Fibroblast of villous mesenchyme (primary cell): Measurements from ENCODE around the gene MS4A6A. TPM values are rescaled to one million over a fixed set of nuclear protein-coding genes. Genes with fewer than 3 reads are reported as not detected.
"Not testable (repeated sequence)": the region's sequence is repeated elsewhere in the genome, so short reads cannot be mapped to it uniquely, and the experiment has no call there.

Experiments
- DNase-seq: peaks from one replicate; pipeline ENCODE4 v3.0.0-alpha.2; 2010; ENCODE audit warnings: low read depth
- H3K4me3 ChIP-seq: 2 replicates; pipeline ENCODE4 v1.5.1; 2011; ENCODE audit warnings: low read depth, mild to moderate bottlenecking, low read length
- total RNA-seq: library from RNA; depleted of rRNA; stranded (reverse); fragments of >200 nt; gene quantifications from 2 replicates; pipeline ENCODE4 v1.2.3, GENCODE V29; 2012
- TF ChIP-seq, protein P1 (sequence below): IDR thresholded peaks from 2 replicates; pipeline ENCODE4 v1.5.1; 2012; ENCODE audit warnings: low read depth, mild to moderate bottlenecking, low read length; ENCODE audit not compliant: insufficient read depth

The MS4A6A gene
- total RNA-seq, 1 donor = not detected

DNA sequence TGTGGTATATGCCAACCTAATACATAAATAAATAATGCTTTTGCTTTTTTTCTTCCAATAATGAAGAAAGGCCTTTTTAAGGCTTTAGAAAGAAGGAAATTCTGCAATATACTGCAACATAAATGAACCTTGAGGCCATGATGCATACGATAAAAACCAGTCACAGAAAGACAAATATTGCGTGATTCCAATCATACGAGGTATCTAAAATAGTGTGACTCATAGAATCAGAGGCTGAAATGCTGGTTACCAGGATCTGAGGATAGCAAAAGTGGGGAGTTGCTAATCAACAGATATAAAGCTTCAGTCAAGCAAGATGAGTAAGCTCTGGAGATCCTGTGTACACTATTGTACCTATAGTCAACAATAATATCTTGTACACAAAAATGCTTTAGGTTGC is 24.2 kb downstream of the MS4A6A start:
- DNase-seq = no peak
- TF ChIP-seq, protein P1, sequence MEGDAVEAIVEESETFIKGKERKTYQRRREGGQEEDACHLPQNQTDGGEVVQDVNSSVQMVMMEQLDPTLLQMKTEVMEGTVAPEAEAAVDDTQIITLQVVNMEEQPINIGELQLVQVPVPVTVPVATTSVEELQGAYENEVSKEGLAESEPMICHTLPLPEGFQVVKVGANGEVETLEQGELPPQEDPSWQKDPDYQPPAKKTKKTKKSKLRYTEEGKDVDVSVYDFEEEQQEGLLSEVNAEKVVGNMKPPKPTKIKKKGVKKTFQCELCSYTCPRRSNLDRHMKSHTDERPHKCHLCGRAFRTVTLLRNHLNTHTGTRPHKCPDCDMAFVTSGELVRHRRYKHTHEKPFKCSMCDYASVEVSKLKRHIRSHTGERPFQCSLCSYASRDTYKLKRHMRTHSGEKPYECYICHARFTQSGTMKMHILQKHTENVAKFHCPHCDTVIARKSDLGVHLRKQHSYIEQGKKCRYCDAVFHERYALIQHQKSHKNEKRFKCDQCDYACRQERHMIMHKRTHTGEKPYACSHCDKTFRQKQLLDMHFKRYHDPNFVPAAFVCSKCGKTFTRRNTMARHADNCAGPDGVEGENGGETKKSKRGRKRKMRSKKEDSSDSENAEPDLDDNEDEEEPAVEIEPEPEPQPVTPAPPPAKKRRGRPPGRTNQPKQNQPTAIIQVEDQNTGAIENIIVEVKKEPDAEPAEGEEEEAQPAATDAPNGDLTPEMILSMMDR = no peak
- no peak overlapping the region for H3K4me3 ChIP-seq

DNA sequence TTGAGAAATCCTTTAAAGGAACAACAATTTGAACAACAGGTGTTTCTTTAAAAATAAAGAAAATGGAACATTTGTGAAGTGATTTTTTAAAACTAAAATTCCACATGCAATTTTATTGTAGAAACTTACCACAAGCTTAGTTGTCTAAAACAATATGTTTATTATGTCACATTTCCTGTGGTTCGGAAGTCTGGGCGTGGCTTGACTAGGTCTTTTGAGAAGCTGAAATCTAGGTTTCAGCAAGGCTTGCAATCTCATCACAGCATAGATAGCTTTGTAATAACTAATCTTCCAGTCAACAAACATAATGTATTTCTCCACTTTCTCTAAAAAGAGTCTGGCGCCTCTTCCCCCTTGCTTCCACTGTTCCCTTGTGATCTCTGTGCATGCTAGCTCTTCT is 27.0 kb downstream of the MS4A6A start:
- H3K4me3 ChIP-seq = no peak overlapping the region
- DNase-seq = no peak
- TF ChIP-seq, protein P1 = no peak

DNA sequence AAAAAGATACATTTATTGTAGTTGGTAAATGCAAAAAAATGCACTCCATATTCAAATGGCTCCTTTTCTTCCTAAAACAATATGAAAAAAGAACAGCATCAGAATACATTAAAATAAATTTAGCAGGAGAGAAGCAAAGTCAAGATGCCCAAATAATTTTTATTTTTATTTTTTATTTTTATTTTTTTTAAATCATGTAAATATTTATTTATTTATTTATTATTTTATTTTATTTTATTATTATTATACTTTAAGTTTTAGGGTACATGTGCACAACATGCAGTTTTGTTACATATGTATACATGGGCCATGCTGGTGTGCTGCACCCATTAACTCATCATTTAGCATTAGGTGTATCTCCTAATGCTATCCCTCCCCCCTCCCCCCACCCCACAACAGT is 30.2 kb downstream of the MS4A6A start:
- H3K4me3 ChIP-seq, DNase-seq: not testable (repeated sequence)

DNA sequence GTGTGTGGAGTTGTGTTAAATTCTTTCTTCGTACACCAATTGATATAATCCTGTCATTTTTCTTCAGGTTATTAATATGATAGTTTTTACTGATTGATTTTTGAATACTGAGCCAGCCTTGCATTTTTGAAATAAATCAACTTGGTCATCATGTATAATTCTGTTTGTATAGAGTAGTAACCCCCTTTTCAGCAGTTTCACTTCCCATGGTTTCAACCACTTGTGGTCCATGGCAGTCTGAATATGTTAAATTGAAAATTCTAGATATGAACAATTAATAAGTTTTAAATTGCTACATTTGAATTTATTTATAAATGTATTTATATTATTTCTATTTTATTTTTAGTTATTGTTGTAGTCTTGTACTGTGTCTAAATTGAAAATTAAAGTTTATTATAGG is 32.6 kb downstream of the MS4A6A start:
- TF ChIP-seq, protein P1 = no peak
- DNase-seq = no peak

DNA sequence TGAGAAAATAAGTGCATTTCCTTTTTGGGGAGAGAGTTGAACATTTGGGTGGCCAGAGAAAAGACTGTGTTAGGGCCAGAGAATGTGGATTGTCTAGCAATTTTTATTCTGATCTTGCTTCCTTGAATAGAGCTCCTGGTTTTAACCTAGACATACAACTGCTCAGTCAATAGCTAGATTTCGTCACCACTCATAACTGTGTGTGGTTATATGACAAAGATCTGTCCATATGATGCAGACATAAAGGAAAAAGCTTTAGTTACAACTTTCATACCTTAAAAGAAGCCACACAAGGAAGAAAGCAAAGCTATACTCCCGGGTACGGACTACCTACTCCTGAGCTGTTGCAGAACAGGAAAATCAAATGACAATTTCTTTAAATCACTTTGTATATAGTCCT is 37.2 kb downstream of the MS4A6A start:
- TF ChIP-seq, protein P1 = no peak
- no peak for DNase-seq
- H3K4me3 ChIP-seq = no peak overlapping the region

More for the DNA sequence above, 32.6 kb downstream of the MS4A6A start:
- H3K4me3 ChIP-seq = no peak overlapping the region

DNA sequence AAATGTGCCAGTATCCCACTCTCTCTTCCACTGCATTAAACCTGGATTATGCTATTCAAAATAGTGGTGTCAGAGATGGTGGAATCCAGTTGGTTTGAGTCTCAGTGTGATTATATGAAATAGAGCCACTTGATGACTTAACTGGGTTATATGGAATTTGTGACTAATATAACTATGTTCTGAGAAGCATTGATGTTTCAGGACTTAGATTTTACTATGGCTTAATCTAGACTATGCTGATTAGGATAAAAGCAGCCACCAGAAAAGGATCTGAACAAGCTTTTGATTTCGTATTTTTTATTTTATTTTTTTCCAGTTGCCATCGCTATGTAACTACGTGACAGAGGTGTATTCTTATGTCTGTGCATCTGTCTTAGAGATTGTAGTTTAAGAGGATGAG is 39.1 kb downstream of the MS4A6A start:
- TF ChIP-seq, protein P1 = no peak
- DNase-seq = no peak
- no peak overlapping the region for H3K4me3 ChIP-seq

DNA sequence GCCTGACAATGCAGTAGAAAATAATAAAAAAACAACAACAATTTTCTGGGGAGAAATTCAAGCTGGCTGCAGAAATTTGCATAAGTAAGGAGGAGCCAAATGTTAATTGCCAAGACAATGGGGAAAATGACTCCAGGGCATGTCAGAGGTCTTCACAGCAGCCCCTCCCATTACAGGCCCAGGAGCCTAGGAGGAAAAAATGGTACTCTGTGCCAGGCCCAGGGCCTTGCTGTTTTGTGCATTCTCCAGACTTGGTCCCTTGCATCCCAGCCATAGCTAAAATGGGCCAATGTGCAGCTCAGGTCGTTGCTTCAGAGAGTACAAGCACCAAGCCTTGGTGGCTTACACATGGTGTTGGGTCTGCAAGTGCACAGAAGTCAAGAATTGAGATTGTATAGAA is 49.0 kb downstream of the MS4A6A start:
- no peak overlapping the region for H3K4me3 ChIP-seq
- TF ChIP-seq, protein P1 = no peak
- DNase-seq = no peak
